ENCODE data around the gene BCAN. TPM values are rescaled to one million over a fixed set of nuclear protein-coding genes. Genes with fewer than 3 reads are reported as not detected.

BCAN gene
- total and polyA plus RNA-seq, 3 donors from 2014 or later: 3.3 to 9.7 (median 8.8) TPM

- intact Hi-C loops (cut with DNase I; ENCODE audit: low total_unique reads): loop anchor here (10.0 kb wide), 1 partner anchor 71 kb away; no protein-coding TSS in a partner anchor
- TF ChIP-seq POLR2A (IDR thresholded peaks at IDR 0.05) (no peak), CTCF (IDR thresholded peaks at IDR 0.05) (no peak)
- no peak overlapping the region for H3K4me3 ChIP-seq
- no peaks in the 10 kb centered on the region for H3K27me3 ChIP-seq
- no peak overlapping the region for H3K27ac ChIP-seq
- WGBS, 2 donors: 47 to 69% methylated on average over 2 to 9 of the region's 9 CpGs
- peaks cover 33% of the 10 kb centered on the region for H3K4me1 ChIP-seq
- H3K9me3 ChIP-seq: no peaks in the 10 kb centered on the region
- H3K36me3 ChIP-seq (ENCODE audit: low read depth, missing control alignments): no peaks in the 10 kb centered on the region
- DNase-seq: no peak
Observed at GRCh38 chr1:156655904-156656516, 14.1 kb downstream of the BCAN start.

- H3K27ac ChIP-seq: no peak overlapping the region
- no peaks in the 10 kb centered on the region for H3K27me3 ChIP-seq
- TF ChIP-seq CTCF (IDR thresholded peaks at IDR 0.05): peak; percentile 84 to 93 (median 91)
- no peak for TF ChIP-seq POLR2A (IDR thresholded peaks at IDR 0.05)
- H3K4me3 ChIP-seq: peak overlapping the region in 1 of 2 donors; percentile 47
- peaks cover 44% of the 10 kb centered on the region for H3K4me1 ChIP-seq
- 3 to 6% methylated on average over 54 of the region's 54 CpGs for WGBS, 2 donors
- intact Hi-C loops (cut with DNase I; ENCODE audit: low total_unique reads): loop anchor here (10.0 kb wide), 1 partner anchor 72 kb away; no protein-coding TSS in a partner anchor
- no peaks in the 10 kb centered on the region for H3K36me3 ChIP-seq (ENCODE audit: low read depth, missing control alignments)
- no peaks in the 10 kb centered on the region for H3K9me3 ChIP-seq
- DNase-seq: peak; percentile 85
Observed at GRCh38 chr1:156656806-156657740, 15.2 kb downstream of the BCAN start.

- WGBS, 2 donors: 16 to 18% methylated on average over 15 of the region's 15 CpGs
- H3K27ac ChIP-seq: no peak overlapping the region
- peaks cover 51% of the 10 kb centered on the region for H3K4me1 ChIP-seq
- no peaks in the 10 kb centered on the region for H3K9me3 ChIP-seq
- H3K4me3 ChIP-seq: no peak overlapping the region
- no peaks in the 10 kb centered on the region for H3K27me3 ChIP-seq
- no peak for DNase-seq
- H3K36me3 ChIP-seq (ENCODE audit: low read depth, missing control alignments): no peaks in the 10 kb centered on the region
- TF ChIP-seq POLR2A (IDR thresholded peaks at IDR 0.05) (no peak), CTCF (IDR thresholded peaks at IDR 0.05) (no peak)
- intact Hi-C loops (cut with DNase I; ENCODE audit: low total_unique reads): loop anchor here (10.0 kb wide), 1 partner anchor 73 kb away; no protein-coding TSS in a partner anchor
Observed at GRCh38 chr1:156657741-156658319, 15.9 kb downstream of the BCAN start.

- no peak for DNase-seq
- H3K36me3 ChIP-seq (ENCODE audit: low read depth, missing control alignments): no peaks in the 10 kb centered on the region
- TF ChIP-seq CTCF (IDR thresholded peaks at IDR 0.05): no peak
- TF ChIP-seq POLR2A (IDR thresholded peaks at IDR 0.05): no peak
- peaks cover 57% of the 10 kb centered on the region for H3K4me1 ChIP-seq
- intact Hi-C loops (cut with DNase I; ENCODE audit: low total_unique reads): loop anchor here (10.0 kb wide), 1 partner anchor 74 kb away; no protein-coding TSS in a partner anchor
- no peak overlapping the region for H3K27ac ChIP-seq
- H3K9me3 ChIP-seq: no peaks in the 10 kb centered on the region
- WGBS, 2 donors: 74 to 76% methylated on average over 7 to 14 of the region's 14 CpGs
- H3K4me3 ChIP-seq: no peak overlapping the region
- H3K27me3 ChIP-seq: no peaks in the 10 kb centered on the region
Observed at GRCh38 chr1:156658496-156658895, 16.6 kb downstream of the BCAN start.
